ENCODE results near the gene SERPINB8. TPM values are rescaled to one million over a fixed set of nuclear protein-coding genes. Genes with fewer than 3 reads are reported as not detected.

The SERPINB8 gene
- polyA plus RNA-seq, 1 donor = 7.6 TPM

DNA sequence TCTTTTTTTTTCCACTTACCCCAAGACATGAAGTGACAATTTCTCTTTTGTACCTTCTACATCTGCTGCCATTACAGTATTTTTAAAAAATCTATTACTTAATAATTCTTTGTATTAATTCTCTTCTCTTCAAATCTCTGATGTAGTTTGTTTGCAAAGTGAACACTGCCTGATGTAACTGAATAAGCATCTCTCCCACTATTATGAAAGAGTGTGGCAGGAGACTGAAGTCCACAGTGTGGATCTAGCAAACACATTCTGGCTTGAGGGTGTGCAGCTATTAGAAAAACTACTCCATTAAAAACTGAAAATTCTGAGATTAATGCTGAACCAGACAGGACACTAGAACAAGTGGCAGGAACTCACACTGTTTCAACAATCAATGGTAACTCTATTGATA lies 5.0 kb upstream of the SERPINB8 start:
- no peak for DNase-seq
- Histone ChIP-seq H3K27me3 (ENCODE audit: control insufficient read depth, insufficient read depth, low read length) (no peaks in the 10 kb centered on the region), H3K4me1 (ENCODE audit: control insufficient read depth, insufficient read depth, low read length) (peaks cover 6% of the 10 kb centered on the region), H3K9me3 (ENCODE audit: control insufficient read depth, low read depth, low read length) (no peaks in the 10 kb centered on the region), H3K4me3 (ENCODE audit: low read length) (no peak overlapping the region), H3K27ac (ENCODE audit: low read length) (no peak overlapping the region), H3K36me3 (ENCODE audit: control insufficient read depth, insufficient read depth, low read length) (no peaks in the 10 kb centered on the region)

DNA sequence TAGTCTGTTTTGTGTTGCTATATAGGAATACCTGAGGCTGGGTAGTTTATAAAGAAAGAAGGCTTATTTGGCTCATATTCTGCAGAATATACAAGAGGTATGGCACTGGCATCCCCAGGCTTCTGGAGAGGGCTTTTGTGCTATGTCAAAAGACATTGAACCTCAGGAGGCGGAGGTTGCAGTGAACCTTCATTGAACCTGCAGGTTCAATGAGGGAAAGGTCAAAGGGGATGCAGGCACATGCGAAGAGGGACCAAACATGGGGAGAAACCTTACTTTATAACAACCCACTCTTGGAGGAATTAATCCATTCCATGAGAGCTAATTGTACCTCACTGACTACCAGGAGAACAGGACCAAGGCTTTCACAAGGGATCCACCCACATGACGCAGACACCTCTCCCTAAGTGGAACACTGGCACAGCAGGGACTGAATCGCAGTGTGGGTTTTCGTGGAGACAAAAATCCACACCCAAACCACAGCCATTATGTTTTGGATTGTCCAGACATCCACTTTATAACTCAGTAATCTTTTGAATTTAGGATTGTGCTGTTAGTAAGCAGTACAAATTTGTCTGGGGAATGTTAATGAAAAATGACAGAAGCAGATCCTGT lies 4.1 kb upstream of the SERPINB8 start:
- WGBS (ENCODE audit: insufficient coverage, low lambda C conversion rate) = 67% methylated on average over 1 of the region's 5 CpGs
- Histone ChIP-seq H3K9me3 (ENCODE audit: control insufficient read depth, low read depth, low read length) (peaks cover 2% of the 10 kb centered on the region), H3K27ac (ENCODE audit: low read length) (no peak overlapping the region), H3K36me3 (ENCODE audit: control insufficient read depth, insufficient read depth, low read length) (no peaks in the 10 kb centered on the region), H3K4me1 (ENCODE audit: control insufficient read depth, insufficient read depth, low read length) (peaks cover 6% of the 10 kb centered on the region), H3K27me3 (ENCODE audit: control insufficient read depth, insufficient read depth, low read length) (no peaks in the 10 kb centered on the region), H3K4me3 (ENCODE audit: low read length) (no peak overlapping the region)
- DNase-seq = no peak

DNA sequence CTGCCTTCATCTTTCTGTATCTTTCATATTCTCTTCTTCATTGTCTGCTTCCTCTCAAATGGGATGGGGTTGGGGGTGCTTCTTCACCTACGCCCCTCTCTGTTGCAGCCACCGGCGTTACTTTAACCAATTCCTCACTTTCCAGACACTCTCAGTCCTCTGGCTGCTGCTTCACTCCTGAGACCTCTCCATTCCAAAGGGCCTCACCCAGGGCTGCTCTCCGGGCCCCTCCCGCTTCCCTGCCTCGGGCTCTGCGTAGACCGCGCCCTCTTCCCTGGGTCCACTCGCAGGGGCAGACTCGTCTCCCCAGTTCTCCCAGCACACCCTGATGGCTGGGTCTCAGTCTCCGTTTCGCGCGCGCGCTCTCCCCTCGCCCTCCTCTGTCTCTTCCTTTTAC lies 926 bp downstream of the SERPINB8 start:
- Histone ChIP-seq H3K9me3 (ENCODE audit: control insufficient read depth, low read depth, low read length) (peaks cover 2% of the 10 kb centered on the region), H3K4me1 (ENCODE audit: control insufficient read depth, insufficient read depth, low read length) (peaks cover 9% of the 10 kb centered on the region), H3K4me3 (ENCODE audit: low read length) (peak overlapping the region; percentile 83), H3K27me3 (ENCODE audit: control insufficient read depth, insufficient read depth, low read length) (no peaks in the 10 kb centered on the region), H3K36me3 (ENCODE audit: control insufficient read depth, insufficient read depth, low read length) (no peaks in the 10 kb centered on the region), H3K27ac (ENCODE audit: low read length) (peak overlapping the region; percentile 99)
- peak; percentile 72 to 88 for DNase-seq
- no CpG with 5 or more reads among the region's 18 CpGs for WGBS (ENCODE audit: insufficient coverage, low lambda C conversion rate)

DNA sequence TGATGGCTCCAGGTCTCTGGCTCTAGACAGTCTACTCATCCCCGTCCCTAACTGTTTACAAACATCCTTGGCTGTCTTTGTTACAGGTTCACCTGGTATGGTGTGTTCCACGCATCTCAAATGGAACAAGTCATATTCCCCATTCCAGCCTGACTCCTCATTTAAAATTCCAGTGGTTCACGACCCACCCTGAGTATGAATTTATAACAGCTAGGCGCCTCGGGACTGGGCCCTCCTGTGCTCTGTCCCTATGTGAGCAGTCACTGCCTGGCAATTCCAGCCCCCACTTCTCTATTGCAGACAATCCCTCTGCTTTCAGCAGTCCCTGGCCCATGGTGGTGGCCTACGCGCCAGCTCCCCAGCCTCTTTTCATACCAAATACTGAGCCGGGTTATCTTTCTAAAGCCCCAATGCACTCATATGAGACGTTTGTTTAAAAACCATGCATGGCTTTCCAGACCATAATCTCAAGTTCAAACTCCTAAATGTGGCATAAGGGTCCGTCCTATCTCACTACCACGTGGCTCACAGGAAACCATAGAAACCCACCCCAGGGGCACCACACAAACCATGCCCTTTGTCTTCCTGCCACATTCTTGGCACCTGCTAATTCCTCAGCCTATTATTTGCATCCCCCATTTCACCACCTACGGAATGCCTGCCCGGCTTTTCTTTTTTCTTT lies 1.6 kb downstream of the SERPINB8 start:
- Histone ChIP-seq H3K27ac (ENCODE audit: low read length) (peak overlapping the region; percentile 99), H3K36me3 (ENCODE audit: control insufficient read depth, insufficient read depth, low read length) (no peaks in the 10 kb centered on the region), H3K27me3 (ENCODE audit: control insufficient read depth, insufficient read depth, low read length) (no peaks in the 10 kb centered on the region), H3K9me3 (ENCODE audit: control insufficient read depth, low read depth, low read length) (peaks cover 2% of the 10 kb centered on the region), H3K4me1 (ENCODE audit: control insufficient read depth, insufficient read depth, low read length) (peaks cover 9% of the 10 kb centered on the region), H3K4me3 (ENCODE audit: low read length) (peak overlapping the region; percentile 83)
- 77% methylated on average over 2 of the region's 13 CpGs for WGBS (ENCODE audit: insufficient coverage, low lambda C conversion rate)
- DNase-seq = no peak

DNA sequence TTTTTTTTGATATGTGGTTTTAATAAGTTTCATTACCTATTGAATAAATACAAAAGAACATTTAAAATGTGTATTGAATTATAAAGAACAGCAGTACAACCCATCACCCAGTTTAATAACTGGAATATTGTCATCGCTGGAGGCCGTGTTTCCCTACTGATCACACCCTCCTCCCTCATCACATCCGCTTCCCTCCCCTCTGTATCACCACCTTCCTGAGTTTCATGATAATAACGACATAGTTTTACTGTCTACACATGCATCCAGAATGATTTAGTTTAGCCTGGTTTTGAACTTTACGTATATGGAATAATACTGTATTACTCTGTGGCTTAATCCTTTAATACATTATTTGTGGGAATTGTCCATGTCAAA lies 2.1 kb downstream of the SERPINB8 start:
- no peak for DNase-seq
- H3K9me3 ChIP-seq (ENCODE audit: control insufficient read depth, low read depth, low read length) = peaks cover 2% of the 10 kb centered on the region
- H3K27ac ChIP-seq (ENCODE audit: low read length) = no peak overlapping the region
- no peaks in the 10 kb centered on the region for H3K27me3 ChIP-seq (ENCODE audit: control insufficient read depth, insufficient read depth, low read length)
- WGBS (ENCODE audit: insufficient coverage, low lambda C conversion rate) = 100% methylated on average over 2 of the region's 5 CpGs
- no peaks in the 10 kb centered on the region for H3K36me3 ChIP-seq (ENCODE audit: control insufficient read depth, insufficient read depth, low read length)
- H3K4me3 ChIP-seq (ENCODE audit: low read length) = no peak overlapping the region
- H3K4me1 ChIP-seq (ENCODE audit: control insufficient read depth, insufficient read depth, low read length) = peaks cover 9% of the 10 kb centered on the region

DNA sequence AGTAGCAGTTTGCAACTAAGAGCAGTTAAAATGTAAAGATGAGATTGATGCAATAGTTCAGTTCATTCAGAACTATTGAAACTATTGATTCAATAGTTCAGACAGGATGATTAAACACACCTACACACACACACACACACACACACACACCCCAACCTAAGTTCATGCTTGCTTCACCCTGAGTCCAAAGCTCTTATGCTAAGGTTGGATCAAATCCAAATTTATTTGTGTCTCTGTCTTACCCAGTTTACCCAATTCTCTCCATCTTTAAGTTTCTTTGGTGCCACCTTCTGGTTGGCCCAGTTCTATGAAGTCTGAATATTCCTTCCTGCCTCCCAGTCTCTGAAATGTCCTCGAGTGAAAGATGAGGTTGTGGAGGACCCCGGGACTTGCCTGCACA lies 5.1 kb downstream of the SERPINB8 start:
- peaks cover 5% of the 10 kb centered on the region for H3K4me1 ChIP-seq (ENCODE audit: control insufficient read depth, insufficient read depth, low read length)
- no peak overlapping the region for H3K27ac ChIP-seq (ENCODE audit: low read length)
- H3K36me3 ChIP-seq (ENCODE audit: control insufficient read depth, insufficient read depth, low read length) = no peaks in the 10 kb centered on the region
- no peaks in the 10 kb centered on the region for H3K27me3 ChIP-seq (ENCODE audit: control insufficient read depth, insufficient read depth, low read length)
- no CpG with 5 or more reads among the region's 2 CpGs for WGBS (ENCODE audit: insufficient coverage, low lambda C conversion rate)
- no peak overlapping the region for H3K4me3 ChIP-seq (ENCODE audit: low read length)
- peak in 1 of 2 donors; percentile 23 for DNase-seq
- H3K9me3 ChIP-seq (ENCODE audit: control insufficient read depth, low read depth, low read length) = peaks cover 2% of the 10 kb centered on the region

DNA sequence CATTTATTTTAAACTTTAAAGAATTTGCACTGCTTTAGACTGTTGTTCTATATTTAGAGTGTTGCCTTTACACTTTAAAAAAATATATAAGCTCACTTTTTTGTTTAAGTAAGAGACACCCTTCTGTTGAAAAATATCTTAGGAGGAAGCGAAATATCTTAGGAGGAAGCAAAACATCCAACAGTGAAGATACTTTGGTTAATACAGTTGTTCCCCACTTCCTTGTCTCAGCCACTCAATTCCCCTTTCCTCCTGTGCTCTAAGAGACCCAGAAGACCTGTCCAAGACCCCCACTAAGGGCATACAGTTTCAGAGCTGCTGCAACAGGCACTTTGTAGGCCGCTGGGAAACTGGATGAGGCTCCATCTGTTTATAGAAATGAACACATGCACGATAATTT lies 5.7 kb downstream of the SERPINB8 start:
- no peaks in the 10 kb centered on the region for H3K27me3 ChIP-seq (ENCODE audit: control insufficient read depth, insufficient read depth, low read length)
- no peak overlapping the region for H3K4me3 ChIP-seq (ENCODE audit: low read length)
- DNase-seq = no peak
- H3K36me3 ChIP-seq (ENCODE audit: control insufficient read depth, insufficient read depth, low read length) = no peaks in the 10 kb centered on the region
- H3K4me1 ChIP-seq (ENCODE audit: control insufficient read depth, insufficient read depth, low read length) = peaks cover 5% of the 10 kb centered on the region
- WGBS (ENCODE audit: insufficient coverage, low lambda C conversion rate) = no CpG with 5 or more reads among the region's 3 CpGs
- H3K9me3 ChIP-seq (ENCODE audit: control insufficient read depth, low read depth, low read length) = no peaks in the 10 kb centered on the region
- H3K27ac ChIP-seq (ENCODE audit: low read length) = no peak overlapping the region

DNA sequence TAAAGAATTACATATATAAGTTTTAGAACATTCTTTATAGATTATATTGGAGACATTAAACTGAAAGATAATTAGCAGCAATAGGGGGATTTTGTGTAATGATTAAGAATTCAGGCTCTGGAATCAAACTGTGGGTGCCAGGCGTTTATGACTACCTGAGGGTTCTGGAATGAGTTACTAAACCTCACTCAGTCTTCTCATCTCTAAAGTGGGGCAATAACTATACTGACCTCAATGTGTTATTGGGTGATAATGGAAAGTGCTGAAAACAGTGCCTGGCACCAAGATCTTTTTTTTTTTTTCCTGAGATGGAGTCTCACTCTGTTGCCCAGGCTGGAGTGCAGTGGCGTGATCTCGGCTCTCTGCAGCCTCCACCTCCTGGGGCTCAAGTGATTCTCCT lies 7.2 kb downstream of the SERPINB8 start:
- no peaks in the 10 kb centered on the region for H3K27me3 ChIP-seq (ENCODE audit: control insufficient read depth, insufficient read depth, low read length)
- H3K36me3 ChIP-seq (ENCODE audit: control insufficient read depth, insufficient read depth, low read length) = peaks cover 10% of the 10 kb centered on the region
- no peak overlapping the region for H3K4me3 ChIP-seq (ENCODE audit: low read length)
- no peak overlapping the region for H3K27ac ChIP-seq (ENCODE audit: low read length)
- peaks cover 2% of the 10 kb centered on the region for H3K4me1 ChIP-seq (ENCODE audit: control insufficient read depth, insufficient read depth, low read length)
- H3K9me3 ChIP-seq (ENCODE audit: control insufficient read depth, low read depth, low read length) = no peaks in the 10 kb centered on the region
- DNase-seq = no peak
- WGBS (ENCODE audit: insufficient coverage, low lambda C conversion rate) = no CpG with 5 or more reads among the region's 3 CpGs

DNA sequence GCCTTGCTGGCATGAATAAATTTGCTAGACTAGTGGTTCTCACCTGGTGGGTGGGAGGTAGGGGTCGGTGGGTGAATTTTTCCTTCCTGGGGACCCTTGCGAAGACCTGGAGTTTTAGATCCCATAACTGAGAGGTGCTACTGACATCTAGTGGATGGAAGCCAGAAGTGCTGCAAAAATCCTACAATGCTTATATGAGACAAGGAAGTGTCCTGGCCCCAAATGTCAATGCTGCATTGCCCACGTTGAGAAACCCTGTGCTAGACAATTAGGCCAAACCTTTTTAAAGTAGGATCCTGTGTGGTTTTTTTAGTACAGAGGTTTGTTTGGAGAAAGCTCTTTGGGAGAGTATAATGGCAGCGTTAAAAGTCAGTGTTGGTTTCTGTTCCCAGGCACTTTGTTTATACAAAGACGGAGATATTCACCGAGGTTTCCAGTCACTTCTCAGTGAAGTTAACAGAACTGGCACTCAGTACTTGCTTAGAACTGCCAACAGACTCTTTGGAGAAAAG lies 9.6 kb downstream of the SERPINB8 start:
- 0% methylated on average over 1 of the region's 6 CpGs for WGBS (ENCODE audit: insufficient coverage, low lambda C conversion rate)
- peaks cover 2% of the 10 kb centered on the region for H3K4me1 ChIP-seq (ENCODE audit: control insufficient read depth, insufficient read depth, low read length)
- H3K27ac ChIP-seq (ENCODE audit: low read length) = no peak overlapping the region
- H3K27me3 ChIP-seq (ENCODE audit: control insufficient read depth, insufficient read depth, low read length) = no peaks in the 10 kb centered on the region
- DNase-seq = peak; percentile 38 to 57
- H3K36me3 ChIP-seq (ENCODE audit: control insufficient read depth, insufficient read depth, low read length) = peaks cover 14% of the 10 kb centered on the region
- peak overlapping the region; percentile 1 for H3K4me3 ChIP-seq (ENCODE audit: low read length)
- no peaks in the 10 kb centered on the region for H3K9me3 ChIP-seq (ENCODE audit: control insufficient read depth, low read depth, low read length)

DNA sequence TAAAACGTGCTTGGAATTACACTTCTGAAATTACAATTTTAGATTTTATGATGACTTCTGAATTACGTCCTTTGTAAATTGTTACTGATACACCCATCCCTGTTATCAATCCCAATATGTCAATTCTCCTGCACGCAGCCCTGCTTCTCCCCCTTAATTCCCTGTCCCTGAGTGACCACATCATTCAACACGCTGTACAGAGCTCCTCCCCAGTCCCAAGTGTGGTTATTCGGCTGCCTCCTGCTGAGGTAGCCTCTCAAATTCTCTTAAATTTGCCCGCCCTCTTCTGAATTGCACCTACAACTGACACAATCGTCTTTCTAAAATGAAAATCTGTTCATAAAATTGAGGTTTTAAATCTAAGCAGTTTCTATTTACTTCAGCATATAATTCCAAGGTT lies 10.1 kb downstream of the SERPINB8 start:
- Histone ChIP-seq H3K27me3 (ENCODE audit: control insufficient read depth, insufficient read depth, low read length) (no peaks in the 10 kb centered on the region), H3K27ac (ENCODE audit: low read length) (no peak overlapping the region), H3K9me3 (ENCODE audit: control insufficient read depth, low read depth, low read length) (no peaks in the 10 kb centered on the region), H3K4me3 (ENCODE audit: low read length) (no peak overlapping the region), H3K36me3 (ENCODE audit: control insufficient read depth, insufficient read depth, low read length) (peaks cover 14% of the 10 kb centered on the region), H3K4me1 (ENCODE audit: control insufficient read depth, insufficient read depth, low read length) (peaks cover 2% of the 10 kb centered on the region)
- 73% methylated on average over 3 of the region's 7 CpGs for WGBS (ENCODE audit: insufficient coverage, low lambda C conversion rate)
- DNase-seq = no peak
